Fibroblast of skin of left biceps (primary cell): ENCODE results near the gene B3GALT6.
"Not testable (repeated sequence)": the region's sequence is repeated elsewhere in the genome, so short reads cannot be mapped to it uniquely, and the experiment has no call there.

Experiments used
- DNase-seq, 2 experiments: peaks; one replicate each; pipeline ENCODE4 v3.0.0-alpha.2; 2013; ENCODE audit warnings: low read depth in 2 of 2

B3GALT6 gene

DNA sequence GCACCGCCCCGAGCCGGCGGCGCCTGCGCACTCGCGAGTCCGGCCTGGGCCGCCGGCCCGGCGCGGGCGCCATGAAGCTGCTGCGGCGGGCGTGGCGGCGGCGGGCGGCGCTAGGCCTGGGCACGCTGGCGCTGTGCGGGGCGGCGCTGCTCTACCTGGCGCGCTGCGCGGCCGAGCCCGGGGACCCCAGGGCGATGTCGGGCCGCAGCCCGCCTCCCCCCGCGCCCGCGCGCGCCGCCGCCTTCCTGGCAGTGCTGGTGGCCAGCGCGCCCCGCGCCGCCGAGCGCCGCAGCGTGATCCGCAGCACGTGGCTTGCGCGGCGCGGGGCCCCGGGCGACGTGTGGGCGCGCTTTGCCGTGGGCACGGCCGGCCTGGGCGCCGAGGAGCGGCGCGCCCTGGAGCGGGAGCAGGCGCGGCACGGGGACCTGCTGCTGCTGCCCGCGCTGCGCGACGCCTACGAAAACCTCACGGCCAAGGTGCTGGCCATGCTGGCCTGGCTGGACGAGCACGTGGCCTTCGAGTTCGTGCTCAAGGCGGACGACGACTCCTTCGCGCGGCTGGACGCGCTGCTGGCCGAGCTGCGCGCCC is at the start of gene B3GALT6:
Gene B3GALT6 (plus strand): TSS at position 30 of the 588 bp plus-strand sequence. CDS start 42 bp downstream, at position 72.
- DNase-seq, result no peak

DNA sequence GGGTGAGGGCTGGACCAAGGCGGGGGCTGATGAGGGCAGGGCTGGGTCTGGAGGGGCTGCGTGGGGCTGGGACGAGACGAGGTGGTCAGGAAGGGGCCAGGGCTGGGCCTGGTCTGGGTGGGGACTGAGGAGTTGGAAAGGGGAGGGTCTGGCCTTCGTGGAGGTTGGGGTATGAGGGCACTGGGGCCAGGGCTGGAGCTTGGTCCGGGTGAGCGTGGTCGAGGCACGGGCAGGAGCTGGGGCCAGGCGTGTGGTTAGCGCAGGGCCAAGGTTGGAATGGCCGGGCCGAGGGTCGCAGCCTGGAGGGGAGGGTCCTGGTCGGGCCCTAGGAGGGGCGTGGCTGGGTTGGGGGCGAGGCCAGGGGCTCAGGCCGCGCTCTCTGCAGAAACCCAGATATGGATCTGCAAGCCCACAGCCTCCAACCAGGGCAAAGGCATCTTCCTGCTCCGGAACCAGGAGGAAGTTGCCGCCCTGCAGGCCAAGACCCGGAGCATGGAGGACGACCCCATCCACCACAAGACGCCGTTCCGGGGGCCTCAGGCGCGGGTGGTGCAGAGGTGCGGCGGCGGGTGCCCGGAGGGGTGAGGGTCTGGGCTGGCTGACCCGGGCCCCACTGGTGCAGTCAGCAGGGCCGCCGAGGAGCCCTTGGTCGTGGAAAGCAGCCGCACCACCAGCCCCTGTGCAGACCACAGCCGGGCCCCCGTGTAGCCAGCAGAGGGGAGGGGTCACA is 49.4 kb upstream of the B3GALT6 start:
- DNase-seq, result no peak

DNA sequence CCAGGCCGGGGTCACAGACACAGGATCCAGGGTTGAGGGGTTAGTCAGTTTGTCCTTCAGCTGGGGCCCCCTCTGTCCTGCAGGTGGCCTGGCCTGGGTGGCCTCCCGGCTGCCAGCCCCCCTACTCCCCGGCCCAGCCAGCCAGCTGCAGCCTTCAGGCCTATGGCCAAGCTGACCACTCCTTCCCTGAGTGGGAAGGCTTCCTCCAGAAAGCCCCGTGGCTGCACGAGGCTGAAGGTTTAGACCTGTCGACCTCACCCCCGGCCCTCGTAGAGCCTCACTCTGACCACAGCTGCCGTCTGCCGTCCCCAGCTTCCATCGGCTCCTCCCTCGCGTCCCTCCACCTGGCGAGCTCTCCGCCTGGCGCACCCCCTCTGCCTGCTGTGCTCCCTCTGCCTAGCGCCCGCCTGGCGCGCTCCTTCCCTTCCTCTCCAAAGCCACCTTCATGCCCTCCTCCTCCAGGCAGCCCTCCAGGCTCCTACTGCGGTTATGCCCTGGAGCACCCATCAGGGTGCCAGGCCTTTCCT is 48.8 kb upstream of the B3GALT6 start:
- no peak for DNase-seq

DNA sequence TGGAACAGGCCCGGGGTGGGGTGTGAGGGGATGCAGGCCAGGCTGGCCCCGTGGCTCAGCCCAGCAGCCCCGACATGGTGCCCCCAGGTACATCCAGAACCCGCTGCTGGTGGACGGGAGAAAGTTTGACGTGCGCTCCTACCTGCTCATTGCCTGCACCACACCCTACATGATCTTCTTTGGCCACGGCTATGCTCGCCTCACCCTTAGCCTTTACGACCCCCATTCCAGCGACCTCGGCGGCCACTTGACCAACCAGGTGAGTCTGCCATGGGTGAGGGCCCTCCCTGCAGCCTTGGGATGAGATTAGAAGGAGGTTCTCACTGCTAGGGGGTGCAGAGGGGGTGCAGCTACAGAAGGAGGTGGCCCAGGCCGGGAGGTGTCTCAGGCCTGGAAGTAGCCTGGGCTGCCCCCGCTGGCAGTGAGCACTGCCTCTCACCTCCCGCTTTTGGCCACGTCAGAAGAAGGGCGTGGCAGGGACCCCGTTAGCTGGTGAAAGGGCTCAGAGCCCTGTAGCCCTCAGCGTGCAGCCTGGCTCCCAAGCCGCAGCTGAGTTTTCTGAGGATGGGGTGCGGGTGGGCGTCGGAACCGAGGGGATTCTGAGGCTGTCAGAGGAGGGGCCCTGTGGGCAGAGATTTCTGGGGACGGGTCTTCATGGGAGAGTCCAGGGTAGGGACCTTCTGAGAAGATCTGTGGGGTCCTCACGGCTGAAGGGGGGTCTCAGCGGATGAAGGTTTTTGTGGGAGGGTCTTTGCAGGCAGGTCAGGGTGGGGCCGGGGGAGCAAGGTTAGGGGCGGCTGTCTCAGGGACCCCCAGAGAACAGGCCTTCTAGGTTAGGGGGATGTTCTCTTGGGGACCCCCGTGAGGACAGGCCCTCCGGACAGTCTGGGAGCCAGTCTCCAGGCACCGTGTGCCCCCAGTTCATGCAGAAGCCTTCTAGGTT is 47.9 kb upstream of the B3GALT6 start:
- no peak for DNase-seq

DNA sequence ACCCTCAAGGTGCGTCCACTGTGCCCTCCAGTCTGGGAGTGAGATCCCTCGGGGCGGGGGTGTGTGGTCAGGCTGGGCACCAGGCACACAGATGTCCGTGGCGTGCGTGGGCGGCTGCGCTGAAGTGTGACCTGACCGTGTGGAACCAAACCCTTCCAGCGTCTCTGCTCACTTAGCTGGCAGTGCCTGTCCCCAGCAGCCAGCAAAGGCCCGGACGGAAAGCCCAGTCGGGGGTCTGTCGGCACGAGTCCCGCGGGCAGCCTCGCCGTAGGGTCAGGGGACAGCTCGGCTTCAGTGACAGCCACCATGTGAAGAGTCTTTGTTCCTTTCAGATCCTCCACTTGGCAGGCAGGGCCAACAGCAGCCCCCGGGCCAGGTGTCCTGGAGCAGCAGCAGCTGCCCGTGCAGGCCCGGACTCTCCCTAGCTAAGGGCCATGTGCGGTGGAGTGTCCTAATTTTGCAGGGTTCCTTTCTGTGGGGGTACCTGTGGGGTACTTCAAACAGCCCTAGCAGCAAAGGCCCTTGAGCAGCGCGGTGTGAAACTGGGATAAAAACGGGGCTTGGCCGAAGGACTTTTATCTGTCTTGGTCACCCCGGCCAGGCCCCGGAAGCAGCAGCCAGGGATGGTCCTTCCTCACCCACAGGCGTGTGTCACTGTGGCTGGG is 46.8 kb upstream of the B3GALT6 start:
- DNase-seq, result no peak

DNA sequence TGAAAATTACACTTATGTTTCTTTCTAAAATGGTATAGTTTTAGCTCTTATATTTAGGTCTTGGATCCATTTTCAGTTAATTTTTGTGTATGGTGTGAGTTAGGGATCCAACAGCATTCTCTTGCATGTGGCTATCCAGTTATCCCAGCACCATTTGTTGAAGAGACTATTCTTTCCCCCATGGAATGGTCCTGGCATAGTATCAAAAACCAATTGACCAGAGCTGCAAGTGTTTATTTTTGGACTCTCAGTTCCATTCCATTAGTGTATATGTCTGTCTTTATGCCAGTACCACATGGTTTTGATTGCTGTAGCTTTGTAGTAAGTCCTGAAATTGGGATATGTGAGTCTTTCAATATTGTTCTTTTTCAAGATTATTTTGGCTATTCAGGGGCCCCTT is 44.1 kb upstream of the B3GALT6 start:
- no peak for DNase-seq

DNA sequence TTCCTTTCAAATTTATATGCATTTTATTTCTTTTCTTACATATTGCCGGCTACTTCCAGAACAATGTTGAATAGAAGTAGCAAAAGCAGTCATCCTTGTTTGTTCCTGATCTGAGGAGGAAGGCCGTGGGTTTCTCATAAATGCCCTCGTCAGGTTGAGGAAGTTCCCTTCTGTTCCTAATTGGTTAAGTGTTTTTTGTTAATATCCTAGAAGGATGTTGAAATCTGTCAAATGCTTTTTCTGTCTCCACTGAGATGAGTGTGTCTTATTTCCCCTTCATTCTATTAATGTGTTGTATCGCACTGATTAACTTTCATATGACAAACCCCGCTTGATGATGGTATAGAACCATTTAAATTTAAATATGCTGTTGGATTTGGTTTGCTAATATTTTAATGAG is 42.9 kb upstream of the B3GALT6 start:
- no peak for DNase-seq

DNA sequence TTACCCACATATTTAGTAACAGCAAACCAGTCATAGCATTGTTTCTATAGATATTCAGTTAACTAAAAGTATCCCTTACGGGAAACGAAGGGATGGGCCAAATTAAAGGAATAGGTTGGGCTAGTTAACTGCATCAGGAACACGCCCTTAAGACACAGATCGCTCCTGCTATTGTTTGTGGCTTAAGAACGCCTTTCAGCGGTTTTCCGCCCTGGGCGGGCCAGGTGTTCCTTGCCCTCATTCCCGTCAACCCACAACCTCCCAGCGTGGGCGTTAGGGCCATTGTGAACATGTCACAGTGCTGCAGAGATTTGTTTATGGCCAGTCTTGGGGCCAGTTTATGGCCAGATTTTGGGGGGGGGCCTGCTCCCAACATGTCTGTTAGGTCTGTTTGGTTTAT is 40.3 kb upstream of the B3GALT6 start:
- no peak for DNase-seq

DNA sequence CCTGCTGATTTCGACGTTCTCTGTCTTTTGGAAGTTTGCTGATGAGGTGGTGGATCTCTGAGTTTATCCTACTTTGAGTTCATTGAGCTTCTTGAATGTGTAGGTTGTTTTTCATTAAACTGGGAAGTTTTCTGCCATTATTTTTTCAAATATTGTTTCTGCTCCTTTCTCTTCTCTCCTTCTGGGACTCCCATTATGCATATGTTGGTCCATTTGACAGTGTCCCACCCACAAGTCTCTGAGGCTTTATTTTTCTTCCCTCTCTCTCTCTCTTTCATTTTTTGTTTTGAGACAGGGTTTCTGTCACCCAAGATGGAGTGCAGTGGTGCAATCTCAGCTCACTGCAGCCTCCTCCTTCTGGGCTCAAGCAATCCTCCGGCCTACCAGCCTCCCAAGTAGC is 37.3 kb upstream of the B3GALT6 start:
- DNase-seq, result no peak

DNA sequence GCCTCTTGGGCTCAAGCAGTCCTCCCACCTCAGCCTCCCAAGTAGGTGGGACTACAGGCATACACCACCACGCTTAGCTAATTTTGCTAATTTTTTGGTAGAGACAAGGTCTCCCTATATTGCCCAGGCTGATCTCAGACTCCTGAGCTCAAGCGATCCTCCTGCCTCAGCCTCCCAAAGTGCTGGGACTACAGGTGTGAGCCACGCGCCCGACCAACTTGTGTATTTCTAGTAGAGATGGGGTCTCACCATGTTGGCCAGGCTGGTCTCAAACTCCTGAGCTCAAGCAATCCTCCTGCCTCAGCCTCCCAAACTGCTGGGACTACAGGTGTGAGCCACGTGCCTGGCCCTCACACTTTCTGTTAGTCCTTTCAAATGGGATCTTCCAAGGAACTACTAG is 36.3 kb upstream of the B3GALT6 start:
- DNase-seq, result not testable (repeated sequence)

DNA sequence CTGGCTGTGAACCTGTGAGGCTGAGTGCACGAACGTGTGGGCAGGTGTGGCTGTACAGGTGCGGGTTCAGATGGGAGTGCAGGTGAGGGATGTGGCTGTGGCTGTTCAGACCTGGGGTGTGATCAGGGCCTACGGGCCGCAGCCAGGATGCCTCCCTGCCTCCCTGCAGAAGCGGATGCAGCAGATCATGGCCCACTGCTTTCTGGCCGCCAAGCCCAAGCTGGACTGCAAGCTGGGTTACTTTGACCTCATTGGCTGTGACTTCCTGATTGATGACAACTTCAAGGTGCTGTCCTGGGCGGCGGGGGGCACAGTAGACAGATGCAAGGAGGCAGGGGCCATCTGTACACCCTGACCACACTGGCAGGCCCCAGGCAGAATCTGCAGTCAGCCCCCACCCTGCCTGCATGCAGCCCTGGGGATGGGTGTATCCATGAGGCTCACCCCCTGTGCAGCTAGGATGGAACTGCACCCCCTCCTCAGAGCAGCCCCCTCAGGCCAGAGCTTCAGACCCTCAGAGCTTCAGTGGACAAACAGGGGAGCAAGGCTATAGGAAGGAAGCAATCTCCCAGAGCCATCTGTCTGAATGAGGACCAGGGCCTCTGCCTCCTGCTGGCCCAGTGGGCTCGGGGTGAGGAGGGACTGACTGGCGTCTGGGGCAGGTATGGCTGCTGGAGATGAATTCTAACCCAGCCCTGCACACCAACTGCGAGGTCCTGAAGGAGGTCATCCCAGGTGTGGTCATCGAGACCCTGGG is 35.4 kb upstream of the B3GALT6 start:
- no peak for DNase-seq

DNA sequence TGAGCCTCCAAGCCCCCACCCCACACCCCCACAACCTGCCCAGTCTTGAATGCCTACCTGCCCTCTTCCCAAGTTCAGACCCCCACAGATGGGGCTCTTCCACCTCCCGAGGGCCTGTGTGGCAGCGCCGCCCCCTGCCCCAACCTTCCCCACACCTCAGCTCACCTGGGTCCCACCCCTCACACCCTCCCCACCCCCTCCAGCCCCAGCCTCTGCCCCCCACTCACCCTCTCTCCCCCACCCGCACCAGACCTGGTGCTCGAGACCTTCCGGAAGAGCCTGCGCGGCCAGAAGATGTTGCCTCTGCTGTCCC is 34.9 kb upstream of the B3GALT6 start:
- DNase-seq, result no peak

DNA sequence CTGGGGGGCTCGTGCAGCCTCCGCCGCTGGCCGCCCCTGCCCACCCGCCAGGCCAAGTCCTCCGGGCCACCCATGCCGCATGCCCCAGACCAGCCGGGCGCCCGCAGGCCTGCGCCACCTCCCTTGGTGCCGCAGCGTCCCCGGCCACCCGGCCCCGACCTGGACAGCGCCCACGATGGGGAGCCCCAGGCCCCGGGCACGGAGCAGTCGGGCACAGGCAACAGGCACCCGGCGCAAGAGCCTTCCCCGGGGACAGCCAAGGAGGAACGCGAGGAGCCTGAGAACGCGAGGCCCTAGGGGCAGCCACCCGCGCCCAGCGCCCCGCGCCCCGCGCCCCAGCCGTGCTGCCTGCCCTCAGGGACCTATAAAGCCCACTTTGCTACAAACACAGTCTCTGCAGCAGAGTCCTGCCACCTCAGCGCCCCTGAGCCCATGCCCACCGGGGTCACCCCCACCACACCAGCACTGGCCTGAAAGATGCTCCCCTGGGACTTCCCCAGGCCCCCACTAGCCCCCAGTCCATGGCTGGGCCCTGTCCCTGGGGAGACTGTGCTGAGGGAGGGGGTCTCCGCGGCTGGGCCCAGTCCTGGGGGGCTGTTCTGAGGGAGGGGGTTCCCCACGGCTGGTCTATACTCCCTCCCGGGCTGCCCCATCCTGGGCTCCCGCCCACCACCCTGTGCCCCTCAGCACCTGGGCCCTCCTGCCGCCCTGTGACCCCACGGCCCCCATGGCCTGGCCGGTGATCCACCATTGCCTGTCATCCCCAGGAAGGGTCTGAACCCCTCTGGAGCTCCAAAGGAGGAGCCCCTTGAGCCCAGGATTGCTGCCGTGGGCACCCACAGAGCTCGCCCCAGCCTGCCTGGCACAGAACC is 34.2 kb upstream of the B3GALT6 start:
- no peak for DNase-seq

DNA sequence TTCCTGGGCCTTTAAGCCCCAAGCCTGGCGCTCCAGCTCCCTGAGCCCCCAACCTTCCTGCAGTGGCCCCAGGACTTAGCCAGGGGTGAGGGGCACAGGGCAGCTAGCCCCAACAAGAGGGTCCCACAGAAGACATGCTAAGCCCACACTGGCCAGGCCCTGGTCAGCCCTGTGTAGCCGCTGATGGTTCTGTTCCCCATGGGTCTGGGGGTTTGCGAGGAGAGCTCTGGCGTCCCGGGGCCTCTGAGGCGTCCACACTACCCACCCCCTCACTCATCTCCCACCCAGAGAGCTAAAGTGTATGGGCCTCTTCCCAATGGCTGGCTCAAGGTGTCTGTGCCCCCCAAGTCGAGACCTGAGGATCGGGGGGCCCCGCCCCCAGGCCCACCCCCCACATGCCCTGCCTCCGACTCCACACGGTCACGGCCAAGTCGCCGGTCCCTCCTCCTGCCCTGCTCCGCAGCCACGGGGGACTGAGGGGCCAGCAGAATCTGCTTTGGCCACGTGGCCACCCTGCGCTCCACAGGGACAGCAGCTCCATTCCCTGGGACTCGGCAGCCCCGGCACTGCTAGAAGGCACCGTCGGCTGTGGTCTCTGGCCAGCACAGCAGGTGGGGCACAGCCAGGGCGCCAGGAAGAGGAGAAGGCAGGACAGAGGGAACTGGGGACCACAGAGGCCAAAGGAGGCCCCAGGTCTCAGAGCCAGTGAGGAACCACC is 33.5 kb upstream of the B3GALT6 start:
- DNase-seq, result no peak

DNA sequence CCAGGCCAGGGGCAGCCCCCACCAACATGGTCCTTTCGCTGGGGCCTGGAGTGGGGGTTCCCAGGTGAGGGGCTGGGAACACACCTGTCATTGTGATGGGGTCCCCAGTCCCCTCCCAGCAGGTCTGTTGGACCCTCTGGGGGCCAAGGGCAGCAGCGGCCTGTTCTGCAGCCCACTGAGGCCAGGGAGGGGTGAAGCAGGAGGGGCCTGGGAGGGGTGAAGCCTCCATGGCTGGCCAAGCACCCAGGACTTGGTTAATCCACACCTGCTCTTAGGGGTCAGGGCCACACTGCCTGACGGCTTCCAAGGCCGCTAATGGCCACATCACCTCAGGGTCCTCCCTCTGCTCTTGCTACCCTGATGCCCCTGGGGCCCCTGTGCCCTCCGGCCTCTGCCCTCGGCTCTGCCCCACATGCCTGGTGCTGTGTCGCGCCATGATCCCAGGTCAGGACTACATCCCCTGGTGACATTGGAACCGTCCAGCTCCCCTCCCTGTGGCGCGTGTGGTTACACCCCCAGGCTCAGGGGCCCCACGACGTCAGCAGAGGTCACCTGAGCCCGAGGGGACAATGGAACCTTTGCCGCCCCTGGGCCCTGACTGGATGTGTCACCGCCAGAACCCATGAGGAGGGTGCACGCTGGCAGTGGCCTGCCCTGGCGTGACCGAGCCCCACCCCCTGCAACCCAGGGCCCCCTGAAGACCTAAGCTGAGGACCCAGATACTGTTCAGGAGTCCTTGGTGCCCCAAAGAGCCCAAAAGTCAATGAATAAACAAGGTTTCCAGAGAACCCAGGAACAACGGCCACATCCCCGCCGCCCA is 32.7 kb upstream of the B3GALT6 start:
- DNase-seq, result no peak

DNA sequence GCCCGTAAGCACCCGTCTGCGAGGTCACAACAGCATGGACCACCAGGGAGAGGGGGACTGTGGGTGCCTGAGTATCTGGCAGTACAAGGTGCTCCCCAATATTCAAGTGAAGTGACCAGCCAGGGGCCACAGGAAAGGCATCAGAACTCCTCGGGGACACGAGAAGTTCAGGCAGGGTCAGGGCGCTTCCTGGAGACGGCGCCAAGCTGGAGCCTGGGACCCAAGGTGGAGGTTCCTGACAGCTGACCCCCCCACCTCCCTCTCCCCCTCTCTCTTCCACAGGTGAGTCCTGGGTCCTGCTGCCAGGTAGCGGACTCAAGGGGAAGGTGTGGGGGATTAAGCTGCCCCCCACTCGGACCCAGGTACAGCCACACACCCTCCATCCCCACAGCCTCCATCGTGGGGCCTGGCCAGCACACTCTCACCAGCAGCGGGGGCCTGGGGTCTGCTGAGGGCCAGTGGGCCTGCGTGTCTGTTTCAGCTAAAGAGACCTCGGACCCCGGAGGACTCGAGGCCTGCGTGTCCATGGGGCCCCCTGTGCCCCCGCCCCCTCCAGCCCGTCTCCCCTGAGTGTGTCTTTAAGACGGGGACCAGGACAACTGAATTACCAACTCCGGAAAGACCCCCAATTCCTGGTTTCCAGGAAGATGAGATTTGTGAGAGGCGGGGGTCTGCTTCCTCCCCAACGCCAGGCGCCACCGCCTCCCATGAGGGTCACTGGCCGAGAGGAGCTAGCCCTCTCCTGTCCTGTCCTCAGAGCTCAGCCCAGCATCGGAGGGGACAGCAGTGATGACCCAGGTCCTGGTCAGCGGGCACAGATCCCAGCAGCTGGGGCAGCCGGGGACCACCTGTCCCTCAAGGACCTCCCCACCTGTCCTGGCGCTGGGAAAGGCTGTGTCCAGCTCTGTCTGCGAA is 31.8 kb upstream of the B3GALT6 start:
- DNase-seq, result no peak
